Adrenal gland (tissue), 12 donors: ENCODE results near the gene MEX3A. TPM values are rescaled to one million over a fixed set of nuclear protein-coding genes. Genes with fewer than 3 reads are reported as not detected.
"Not testable (repeated sequence)": the region's sequence is repeated elsewhere in the genome, so short reads cannot be mapped to it uniquely, and the experiment has no call there.

Experiments
- DNase-seq, 7 donors: peaks; one replicate each; pipeline ENCODE4 v3.0.0-alpha.2; 2019 to 2020
- H3K27ac ChIP-seq, 5 donors: fragments of 200-600 bp; sonication (generic) in 4 of 5; 1 replicate in 3 of 5; 2 replicates in 2 of 5; pipeline versions ENCODE4 v1.5.1 to v1.8.0; 2016 to 2020; ENCODE audit warnings: mild to moderate bottlenecking in 1 of 5
- H3K27me3 ChIP-seq: fragments of 200-600 bp; 2 replicates; pipeline ENCODE4 v1.8.0; 2021
- H3K36me3 ChIP-seq, 2 donors: fragments of 200-600 bp; replicated peaks in 1 of 2; 1 replicate in 1 of 2; 2 replicates in 1 of 2; pipeline versions ENCODE4 v1.5.1 to v1.8.0; 2018 to 2022
- H3K4me1 ChIP-seq, 2 donors: fragments of 200-600 bp; replicated peaks in 1 of 2; 1 replicate in 1 of 2; 2 replicates in 1 of 2; pipeline versions ENCODE4 v1.5.1 to v1.8.0; 2018 to 2021
- H3K4me3 ChIP-seq, 4 donors: fragments of 200-600 bp; sonication (generic) in 3 of 4; one replicate each; pipeline ENCODE4 v1.5.1; 2016 to 2018
- H3K9me3 ChIP-seq, 3 donors: fragments of 200-600 bp; sonication (generic) in 1 of 3; replicated peaks in 1 of 3; 1 replicate in 2 of 3; 2 replicates in 1 of 3; pipeline versions ENCODE4 v1.5.1 to v1.8.0; 2016 to 2021
- CTCF ChIP-seq, 6 experiments: fragments of 450-650 bp in 4 of 6; fragments of 200-600 bp in 2 of 6; sonication (generic) in 1 of 6; IDR thresholded peaks; 1 replicate in 5 of 6; 2 replicates in 1 of 6; pipeline versions ENCODE4 v1.5.1 to v1.8.0; 2016 to 2021; ENCODE audit warnings: antibody characterized with exemption in 6 of 6, mild to moderate bottlenecking in 2 of 6, moderate library complexity in 1 of 6
- POLR2A ChIP-seq, 2 donors: fragments of 450-650 bp; IDR thresholded peaks; one replicate each; pipeline ENCODE4 v1.6.1; 2017; ENCODE audit warnings: antibody characterized with exemption in 2 of 2, mild to moderate bottlenecking in 2 of 2, moderate library complexity in 1 of 2
- WGBS, 4 donors: extraction: QIAGEN DNeasy Blood & Tissue Kit in 2 of 4; methylation state at CpG; one replicate each; pipeline versions ENCODE4 v1.1.5 to v1.1.7; 2013 to 2017; 5-methylcytosine and 5-hydroxymethylcytosine counted together
- intact Hi-C, 2 donors: fragments of 100-400 bp; cut with DNase I; formaldehyde crosslinking; loops; one replicate each; pipeline versions ENCODE4 v1.14.1 to v1.15.0; 2022 to 2023
- polyA plus RNA-seq, 3 donors: library from polyadenylated mRNA; stranded (reverse); fragments of 200-250 nt in 2 of 3; fragments of 350-450 nt in 1 of 3; fragmentation: Illumina TruSeq in 1 of 3; extraction: RNeasy Lipid Tissue Mini Kit (QIAGEN cat#74804) in 1 of 3; gene quantifications; one replicate each; pipeline ENCODE4 v1.2.3, GENCODE V29; 2013 to 2014
- total RNA-seq, 9 donors: library from RNA; depleted of rRNA in 4 of 9; stranded (reverse); fragments of >200 nt in 4 of 9; fragments of 120-200 nt in 1 of 9; fragmentation: NEBNext Ultra II Directional in 1 of 9; extraction: Animal tissue kit (Norgen Biotek cat#: 25700) in 1 of 9; gene quantifications; one replicate each; pipeline versions ENCODE4 v1.1.0 to v1.2.4, GENCODE V29; 2013 to 2023
- donor health status: healthy with polysubstance abuse.
- donor health status: Bipolar disorder and iron deficiency.
- donor health status: DM: yes; HTN: yes; CAD: no.
- donor health status: DM: no; HTN: no; CAD: no.
- donor health status: DM: no; HTN: no; CAD: no.
- donor health status: DM: yes; HTN: yes; CAD: no.

The MEX3A gene
- total and polyA plus RNA-seq, 12 donors: 0.09 to 2.4 (median 0.37) TPM

GRCh38 chr1:156074661-156075060 is 7.6 kb downstream of the MEX3A start:
- H3K27ac ChIP-seq: no peak overlapping the region
- H3K27me3 ChIP-seq: no peaks in the 10 kb centered on the region
- no peak overlapping the region for H3K4me3 ChIP-seq
- no peaks in the 10 kb centered on the region for H3K9me3 ChIP-seq
- H3K36me3 ChIP-seq: no peaks in the 10 kb centered on the region
- 72 to 78% (median 74%) methylated on average over 7 to 8 of the region's 8 CpGs for WGBS, 4 donors
- no peak for DNase-seq
- no peaks in the 10 kb centered on the region for H3K4me1 ChIP-seq
- no peak for TF ChIP-seq CTCF (IDR thresholded peaks at IDR 0.05)
- intact Hi-C loops: no loop called here

GRCh38 chr1:156073740-156074139 is 8.5 kb downstream of the MEX3A start:
- 64 to 74% (median 69%) methylated on average over 5 of the region's 5 CpGs for WGBS, 4 donors
- H3K36me3 ChIP-seq: no peaks in the 10 kb centered on the region
- H3K4me3 ChIP-seq: no peak overlapping the region
- intact Hi-C loops: no loop called here
- H3K9me3 ChIP-seq: no peaks in the 10 kb centered on the region
- TF ChIP-seq CTCF (IDR thresholded peaks at IDR 0.05) (no peak), POLR2A (IDR thresholded peaks at IDR 0.05) (no peak)
- no peak for DNase-seq
- no peaks in the 10 kb centered on the region for H3K4me1 ChIP-seq
- no peak overlapping the region for H3K27ac ChIP-seq
- no peaks in the 10 kb centered on the region for H3K27me3 ChIP-seq

GRCh38 chr1:156073110-156073687 is 9.1 kb downstream of the MEX3A start:
- H3K4me1 ChIP-seq: no peaks in the 10 kb centered on the region
- no peaks in the 10 kb centered on the region for H3K9me3 ChIP-seq
- H3K4me3 ChIP-seq: no peak overlapping the region
- WGBS, 4 donors: 0 to 50% (median 17%) methylated on average over 1 of the region's 1 CpG
- no peaks in the 10 kb centered on the region for H3K27me3 ChIP-seq
- H3K27ac ChIP-seq: no peak overlapping the region
- no peak for TF ChIP-seq CTCF (IDR thresholded peaks at IDR 0.05)
- TF ChIP-seq POLR2A (IDR thresholded peaks at IDR 0.05): no peak
- intact Hi-C loops: no loop called here
- H3K36me3 ChIP-seq: no peaks in the 10 kb centered on the region
- no peak for DNase-seq

GRCh38 chr1:156072251-156072650 is 10.0 kb downstream of the MEX3A start:
- no peaks in the 10 kb centered on the region for H3K27me3 ChIP-seq
- no peak for TF ChIP-seq CTCF (IDR thresholded peaks at IDR 0.05)
- no peak for TF ChIP-seq POLR2A (IDR thresholded peaks at IDR 0.05)
- DNase-seq: no peak
- intact Hi-C loops: no loop called here
- 68 to 80% (median 75%) methylated on average over 5 to 6 of the region's 6 CpGs for WGBS, 4 donors
- H3K4me3 ChIP-seq: no peak overlapping the region
- no peaks in the 10 kb centered on the region for H3K9me3 ChIP-seq
- no peaks in the 10 kb centered on the region for H3K4me1 ChIP-seq
- H3K36me3 ChIP-seq: no peaks in the 10 kb centered on the region
- H3K27ac ChIP-seq: no peak overlapping the region

- intact Hi-C loops, H3K4me1 ChIP-seq, H3K4me3 ChIP-seq, H3K27me3 ChIP-seq, DNase-seq, H3K27ac ChIP-seq, H3K9me3 ChIP-seq, H3K36me3 ChIP-seq: not testable (repeated sequence)
- WGBS, 4 donors: 83 to 89% (median 86%) methylated on average over 6 to 7 of the region's 7 CpGs
These were observed 10.9 kb downstream of the MEX3A start for GRCh38 chr1:156071332-156071816.
